ENCODE data around the gene OR51B5. TPM values are rescaled to one million over a fixed set of nuclear protein-coding genes. Genes with fewer than 3 reads are reported as not detected.
"Not testable (repeated sequence)": the region's sequence is repeated elsewhere in the genome, so short reads cannot be mapped to it uniquely, and the experiment has no call there.

Gene OR51B5
- total RNA-seq, 4 donors from 2014 or later, result not detected

GRCh38 chr11:5366856-5367255 is 23.5 kb upstream of the OR51B5 start:
- Histone ChIP-seq H3K4me3 (no peak overlapping the region), H3K27ac (no peak overlapping the region), H3K4me1 (no peaks in the 10 kb centered on the region), H3K27me3 (no peaks in the 10 kb centered on the region), H3K9me3 (no peaks in the 10 kb centered on the region), H3K36me3 (no peaks in the 10 kb centered on the region)
- no peak for TF ChIP-seq POLR2A (IDR thresholded peaks at IDR 0.05)
- TF ChIP-seq CTCF (IDR thresholded peaks at IDR 0.05 in 4 of 5, conservative IDR thresholded peaks at IDR 0.05 in 1 of 5), result no peak
- DNase-seq (no peak), ATAC-seq (no peak)
- intact Hi-C loops (cut with DNase I; ENCODE audit: low total_unique reads) (no loop called here), in situ Hi-C loops (cut with MboI; ENCODE audit: low sequenced_read_pairs in 4 of 4) (no loop called here)

- intact Hi-C loops (cut with DNase I; ENCODE audit: low total_unique reads); ATAC-seq; H3K27me3 ChIP-seq; H3K4me1 ChIP-seq; H3K27ac ChIP-seq; in situ Hi-C loops (cut with MboI; ENCODE audit: low sequenced_read_pairs in 4 of 4); DNase-seq; H3K4me3 ChIP-seq; H3K36me3 ChIP-seq; H3K9me3 ChIP-seq: not testable (repeated sequence)
Measured at GRCh38 chr11:5366365-5366764, 23.0 kb upstream of the OR51B5 start.

- ATAC-seq (no peak), DNase-seq (no peak)
- Histone ChIP-seq H3K27me3 (no peaks in the 10 kb centered on the region), H3K4me3 (no peak overlapping the region), H3K4me1 (no peaks in the 10 kb centered on the region), H3K9me3 (no peaks in the 10 kb centered on the region), H3K27ac (no peak overlapping the region), H3K36me3 (no peaks in the 10 kb centered on the region)
- intact Hi-C loops (cut with DNase I; ENCODE audit: low total_unique reads), result no loop called here
- no peak for TF ChIP-seq CTCF (IDR thresholded peaks at IDR 0.05 in 4 of 5, conservative IDR thresholded peaks at IDR 0.05 in 1 of 5)
- no peak for TF ChIP-seq POLR2A (IDR thresholded peaks at IDR 0.05)
- in situ Hi-C loops (cut with MboI; ENCODE audit: low sequenced_read_pairs in 4 of 4), result no loop called here
Measured at GRCh38 chr11:5364214-5364613, 20.9 kb upstream of the OR51B5 start.

GRCh38 chr11:5363679-5364078 is 20.4 kb upstream of the OR51B5 start:
- ATAC-seq (no peak), DNase-seq (no peak)
- in situ Hi-C loops (cut with MboI; ENCODE audit: low sequenced_read_pairs in 4 of 4), result no loop called here
- no peaks in the 10 kb centered on the region for H3K36me3 ChIP-seq
- H3K4me3 ChIP-seq, result no peak overlapping the region
- no peaks in the 10 kb centered on the region for H3K4me1 ChIP-seq
- intact Hi-C loops (cut with DNase I; ENCODE audit: low total_unique reads), result no loop called here
- no peak overlapping the region for H3K27ac ChIP-seq
- no peak for TF ChIP-seq POLR2A (IDR thresholded peaks at IDR 0.05)
- TF ChIP-seq CTCF (IDR thresholded peaks at IDR 0.05 in 4 of 5, conservative IDR thresholded peaks at IDR 0.05 in 1 of 5), result no peak
- H3K9me3 ChIP-seq, result no peaks in the 10 kb centered on the region
- no peaks in the 10 kb centered on the region for H3K27me3 ChIP-seq

- no peaks in the 10 kb centered on the region for H3K9me3 ChIP-seq
- in situ Hi-C loops (cut with MboI; ENCODE audit: low sequenced_read_pairs in 4 of 4) (no loop called here), intact Hi-C loops (cut with DNase I; ENCODE audit: low total_unique reads) (no loop called here)
Measured at GRCh38 chr11:5362017-5362625, 18.8 kb upstream of the OR51B5 start.

GRCh38 chr11:5356031-5356430 is 12.7 kb upstream of the OR51B5 start:
- DNase-seq; intact Hi-C loops (cut with DNase I; ENCODE audit: low total_unique reads): not testable (repeated sequence)

More at GRCh38 chr11:5362017-5362625, 18.8 kb upstream of the OR51B5 start:
- TF ChIP-seq CTCF (IDR thresholded peaks at IDR 0.05 in 4 of 5, conservative IDR thresholded peaks at IDR 0.05 in 1 of 5), result no peak
- no peak for TF ChIP-seq POLR2A (IDR thresholded peaks at IDR 0.05)
- H3K27ac ChIP-seq, result no peak overlapping the region
- no peaks in the 10 kb centered on the region for H3K27me3 ChIP-seq
- DNase-seq (no peak), ATAC-seq (no peak)
- H3K4me1 ChIP-seq, result no peaks in the 10 kb centered on the region
- H3K4me3 ChIP-seq, result no peak overlapping the region
- no peaks in the 10 kb centered on the region for H3K36me3 ChIP-seq

More at GRCh38 chr11:5356031-5356430, 12.7 kb upstream of the OR51B5 start:
- H3K4me3 ChIP-seq; ATAC-seq; H3K9me3 ChIP-seq; in situ Hi-C loops (cut with MboI; ENCODE audit: low sequenced_read_pairs in 4 of 4); H3K36me3 ChIP-seq; H3K27ac ChIP-seq; H3K4me1 ChIP-seq; H3K27me3 ChIP-seq: not testable (repeated sequence)

Measured in gastrocnemius medialis (tissue), 4 donors.